RKO (cell line): ENCODE results near the gene ADAMTS17.

Source experiments
- DNase-seq: peaks from one replicate; pipeline ENCODE4 v3.0.0-alpha.2; 2016; ENCODE audit warnings: low spot score

The ADAMTS17 gene

GRCh38 chr15:100341750-100342560, at the start of gene ADAMTS17:
Gene ADAMTS17, minus strand, starts transcription at chr15:100341975. Its CDS starts 76 bp downstream, at chr15:100341899.
- peak; percentile 94 for DNase-seq

- DNase-seq, result no peak
Measured at GRCh38 chr15:100385300-100386050, 43.7 kb upstream of the ADAMTS17 start.

- no peak for DNase-seq
Measured at GRCh38 chr15:100384108-100384410, 42.3 kb upstream of the ADAMTS17 start.

GRCh38 chr15:100383302-100384107, 41.7 kb upstream of the ADAMTS17 start:
- peak; percentile 4 for DNase-seq

GRCh38 chr15:100373942-100374341, 32.2 kb upstream of the ADAMTS17 start:
- DNase-seq, result no peak

- DNase-seq, result no peak
Measured at GRCh38 chr15:100373120-100373896, 31.5 kb upstream of the ADAMTS17 start.

GRCh38 chr15:100372739-100373119, 31.0 kb upstream of the ADAMTS17 start:
- DNase-seq, result no peak

- no peak for DNase-seq
Measured at GRCh38 chr15:100355342-100355741, 13.6 kb upstream of the ADAMTS17 start.

GRCh38 chr15:100353449-100353848, 11.7 kb upstream of the ADAMTS17 start:
- DNase-seq, result no peak

- DNase-seq, result peak; percentile 15
Measured at GRCh38 chr15:100350434-100351226, 8.9 kb upstream of the ADAMTS17 start.

GRCh38 chr15:100349696-100350433, 8.1 kb upstream of the ADAMTS17 start:
- DNase-seq, result peak; percentile 84

- DNase-seq, result no peak
Measured at GRCh38 chr15:100349321-100349695, 7.5 kb upstream of the ADAMTS17 start.

GRCh38 chr15:100348578-100348977, 6.8 kb upstream of the ADAMTS17 start:
- DNase-seq, result no peak

- no peak for DNase-seq
Measured at GRCh38 chr15:100346866-100347512, 5.2 kb upstream of the ADAMTS17 start.

GRCh38 chr15:100345438-100345837, 3.7 kb upstream of the ADAMTS17 start:
- no peak for DNase-seq

GRCh38 chr15:100343251-100343650, 1.5 kb upstream of the ADAMTS17 start:
- DNase-seq, result no peak

- no peak for DNase-seq
Measured at GRCh38 chr15:100341239-100341749, 481 bp downstream of the ADAMTS17 start.

- DNase-seq, result no peak
Measured at GRCh38 chr15:100340721-100341238, 995 bp downstream of the ADAMTS17 start.

GRCh38 chr15:100339999-100340398, 1.8 kb downstream of the ADAMTS17 start:
- no peak for DNase-seq
